ENCODE results near the gene ADAM15. TPM values are rescaled to one million over a fixed set of nuclear protein-coding genes. Genes with fewer than 3 reads are reported as not detected.
A peak's percentile ranks its signal among the peaks of the same experiment; 100 is the strongest.

The ADAM15 gene
- total RNA-seq, 1 donor from 2014 or later, result 15.7 TPM

DNA sequence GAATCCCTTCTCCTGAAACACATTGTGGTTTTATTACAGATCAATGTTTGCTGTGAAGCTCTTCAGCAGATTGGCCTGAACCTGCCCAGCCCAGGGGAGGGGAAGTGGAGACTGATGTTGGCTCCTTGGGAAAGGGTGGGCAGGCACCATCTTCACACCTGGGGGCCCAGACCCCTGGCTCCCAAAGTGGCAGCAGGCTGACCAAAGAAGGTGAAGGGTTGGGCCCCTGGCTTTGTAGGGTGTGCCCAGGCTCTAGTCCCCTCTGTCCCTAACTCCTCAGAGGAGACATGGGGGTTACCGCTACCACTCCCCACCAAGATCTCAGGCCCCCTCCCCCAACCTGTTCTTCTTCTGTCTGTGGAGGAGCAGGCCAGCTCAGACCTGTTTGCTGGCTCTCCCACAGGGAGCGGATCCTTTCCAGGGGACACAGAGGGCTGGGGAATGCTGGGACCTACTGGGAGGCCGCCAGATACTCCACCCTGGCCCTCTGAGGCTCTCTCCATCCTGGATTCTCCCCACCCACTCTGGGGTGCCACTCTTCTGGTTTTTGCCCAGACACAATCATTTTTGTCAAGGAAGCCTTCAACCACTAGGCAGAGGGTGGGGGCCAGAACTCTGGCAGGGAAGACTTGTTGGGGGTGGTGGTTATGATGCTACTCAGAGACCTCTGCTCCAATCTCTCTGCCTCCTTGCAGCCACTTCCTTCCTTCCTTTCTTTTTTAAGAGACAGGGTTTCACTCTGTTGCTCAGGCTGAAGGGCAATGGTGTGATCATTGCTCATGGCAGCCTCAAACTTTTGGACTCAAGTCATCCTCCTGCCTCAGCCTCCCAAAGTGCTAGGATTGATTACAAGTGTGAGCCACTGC is 22.5 kb downstream of the ADAM15 start:
- Histone ChIP-seq H3K79me2 (ENCODE audit: low read depth) (no peaks in the 10 kb centered on the region), H3K4me1 (peaks cover 33% of the 10 kb centered on the region), H3K4me3 (no peak overlapping the region), H4K20me1 (ENCODE audit: low read depth) (peaks cover 18% of the 10 kb centered on the region), H2AFZ (replicated peaks) (no peak overlapping the region), H3F3A (ENCODE audit: low read depth) (peaks cover 63% of the 10 kb centered on the region), H3K9ac (no peak overlapping the region), H3K27me3 (peaks cover 64% of the 10 kb centered on the region), H3K4me2 (no peak overlapping the region), H3K27ac (no peak overlapping the region), H3K9me3 (ENCODE audit: low read depth) (no peaks in the 10 kb centered on the region), H3K36me3 (no peaks in the 10 kb centered on the region)
- no peak for DNase-seq (ENCODE audit: low spot score)
- no peaks in the 10 kb centered on the region for H3K9me3 Mint-ChIP-seq
- H3K4me3 Mint-ChIP-seq, result peak overlapping the region; percentile 14
- peaks cover 17% of the 10 kb centered on the region for H3K27me3 Mint-ChIP-seq (ENCODE audit: insufficient read depth, low read depth)
- H3K36me3 Mint-ChIP-seq, result no peaks in the 10 kb centered on the region
- no peak overlapping the region for H3K27ac Mint-ChIP-seq
- peaks cover 53% of the 10 kb centered on the region for H3K4me1 Mint-ChIP-seq
- TF ChIP-seq EZH2 (IDR thresholded peaks at IDR 0.05), result no peak
- TF ChIP-seq EZH2phosphoT487 (IDR thresholded peaks at IDR 0.05), result no peak
- TF ChIP-seq, protein P1, sequence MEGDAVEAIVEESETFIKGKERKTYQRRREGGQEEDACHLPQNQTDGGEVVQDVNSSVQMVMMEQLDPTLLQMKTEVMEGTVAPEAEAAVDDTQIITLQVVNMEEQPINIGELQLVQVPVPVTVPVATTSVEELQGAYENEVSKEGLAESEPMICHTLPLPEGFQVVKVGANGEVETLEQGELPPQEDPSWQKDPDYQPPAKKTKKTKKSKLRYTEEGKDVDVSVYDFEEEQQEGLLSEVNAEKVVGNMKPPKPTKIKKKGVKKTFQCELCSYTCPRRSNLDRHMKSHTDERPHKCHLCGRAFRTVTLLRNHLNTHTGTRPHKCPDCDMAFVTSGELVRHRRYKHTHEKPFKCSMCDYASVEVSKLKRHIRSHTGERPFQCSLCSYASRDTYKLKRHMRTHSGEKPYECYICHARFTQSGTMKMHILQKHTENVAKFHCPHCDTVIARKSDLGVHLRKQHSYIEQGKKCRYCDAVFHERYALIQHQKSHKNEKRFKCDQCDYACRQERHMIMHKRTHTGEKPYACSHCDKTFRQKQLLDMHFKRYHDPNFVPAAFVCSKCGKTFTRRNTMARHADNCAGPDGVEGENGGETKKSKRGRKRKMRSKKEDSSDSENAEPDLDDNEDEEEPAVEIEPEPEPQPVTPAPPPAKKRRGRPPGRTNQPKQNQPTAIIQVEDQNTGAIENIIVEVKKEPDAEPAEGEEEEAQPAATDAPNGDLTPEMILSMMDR (IDR thresholded peaks at IDR 0.05), result no peak

DNA sequence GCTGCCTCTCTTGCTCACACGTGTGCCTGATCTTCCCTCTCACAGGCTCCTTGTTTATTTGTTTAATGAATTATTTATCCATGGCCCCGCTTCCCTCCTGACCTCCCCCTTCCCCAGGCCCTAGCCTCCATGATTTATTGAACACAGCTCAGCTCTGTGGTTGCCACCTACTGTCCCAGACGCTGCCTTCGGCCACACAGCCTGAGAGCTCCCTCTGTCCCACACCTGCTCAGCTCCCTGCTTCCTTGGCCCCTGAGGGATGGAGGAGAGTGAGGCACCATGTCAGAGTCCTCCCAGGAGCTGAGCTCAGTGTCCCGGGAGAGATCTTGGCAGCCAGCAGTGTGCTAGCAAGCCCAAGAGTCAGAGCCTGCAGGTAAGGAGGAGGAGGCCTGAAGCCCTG is 24.4 kb downstream of the ADAM15 start:
- H3F3A ChIP-seq (ENCODE audit: low read depth), result peaks cover 61% of the 10 kb centered on the region
- DNase-seq (ENCODE audit: low spot score), result no peak
- no peak overlapping the region for H3K9ac ChIP-seq
- H3K27ac ChIP-seq, result no peak overlapping the region
- H3K4me1 Mint-ChIP-seq, result peaks cover 48% of the 10 kb centered on the region
- peaks cover 6% of the 10 kb centered on the region for H4K20me1 ChIP-seq (ENCODE audit: low read depth)
- no peak overlapping the region for H3K4me3 ChIP-seq
- H3K36me3 Mint-ChIP-seq, result no peaks in the 10 kb centered on the region
- H3K9me3 Mint-ChIP-seq, result no peaks in the 10 kb centered on the region
- peaks cover 26% of the 10 kb centered on the region for H3K27me3 Mint-ChIP-seq (ENCODE audit: insufficient read depth, low read depth)
- H3K27ac Mint-ChIP-seq, result no peak overlapping the region
- TF ChIP-seq EZH2 (IDR thresholded peaks at IDR 0.05) (no peak), EZH2phosphoT487 (IDR thresholded peaks at IDR 0.05) (no peak)
- TF ChIP-seq, protein P1 (IDR thresholded peaks at IDR 0.05), result no peak
- no peak overlapping the region for H3K4me2 ChIP-seq
- peaks cover 77% of the 10 kb centered on the region for H3K27me3 ChIP-seq
- H3K4me1 ChIP-seq, result peaks cover 31% of the 10 kb centered on the region
- H3K79me2 ChIP-seq (ENCODE audit: low read depth), result no peaks in the 10 kb centered on the region
- H2AFZ ChIP-seq (replicated peaks), result no peak overlapping the region
- no peaks in the 10 kb centered on the region for H3K36me3 ChIP-seq
- H3K4me3 Mint-ChIP-seq, result peak overlapping the region; percentile 18
- H3K9me3 ChIP-seq (ENCODE audit: low read depth), result no peaks in the 10 kb centered on the region

DNA sequence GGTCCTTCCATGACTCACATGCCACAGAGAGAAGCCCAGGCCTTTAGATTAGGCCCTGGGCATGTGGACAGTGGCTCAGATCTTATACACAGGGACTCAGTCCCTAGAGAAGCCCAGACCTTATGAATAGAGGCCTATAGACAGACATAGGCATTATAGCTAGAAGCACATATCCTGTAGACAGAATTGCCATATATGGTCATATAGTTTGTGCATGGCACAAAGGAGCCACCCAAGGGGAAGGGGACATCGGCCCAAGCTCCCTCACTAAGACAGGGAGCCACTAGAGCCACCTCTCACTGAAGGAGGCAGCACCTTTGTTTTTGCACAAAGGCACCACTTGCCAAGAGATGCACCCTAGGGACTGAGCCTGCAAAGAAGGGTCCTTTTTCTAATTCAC is 25.3 kb downstream of the ADAM15 start:
- DNase-seq (ENCODE audit: low spot score), result no peak
- H3K36me3 Mint-ChIP-seq, result no peaks in the 10 kb centered on the region
- H3K27ac ChIP-seq, result no peak overlapping the region
- H3K9me3 Mint-ChIP-seq, result no peaks in the 10 kb centered on the region
- peak overlapping the region; percentile 46 for H3K27ac Mint-ChIP-seq
- no peaks in the 10 kb centered on the region for H3K79me2 ChIP-seq (ENCODE audit: low read depth)
- H3K9me3 ChIP-seq (ENCODE audit: low read depth), result no peaks in the 10 kb centered on the region
- peaks cover 51% of the 10 kb centered on the region for H3K4me1 Mint-ChIP-seq
- H3K36me3 ChIP-seq, result no peaks in the 10 kb centered on the region
- peaks cover 32% of the 10 kb centered on the region for H3K27me3 Mint-ChIP-seq (ENCODE audit: insufficient read depth, low read depth)
- no peak overlapping the region for H3K4me3 Mint-ChIP-seq
- peaks cover 27% of the 10 kb centered on the region for H3K4me1 ChIP-seq
- H4K20me1 ChIP-seq (ENCODE audit: low read depth), result peaks cover 6% of the 10 kb centered on the region
- H3F3A ChIP-seq (ENCODE audit: low read depth), result peaks cover 63% of the 10 kb centered on the region
- H3K27me3 ChIP-seq, result peaks cover 78% of the 10 kb centered on the region
- no peak overlapping the region for H2AFZ ChIP-seq (replicated peaks)
- peak overlapping the region; percentile 23 for H3K4me2 ChIP-seq
- no peak for TF ChIP-seq EZH2 (IDR thresholded peaks at IDR 0.05)
- no peak for TF ChIP-seq EZH2phosphoT487 (IDR thresholded peaks at IDR 0.05)
- TF ChIP-seq, protein P1 (IDR thresholded peaks at IDR 0.05), result no peak
- no peak overlapping the region for H3K9ac ChIP-seq
- H3K4me3 ChIP-seq, result no peak overlapping the region

Data from neural progenitor cell (in vitro differentiated cells).